Measurements from ENCODE around the gene MDN1.

MDN1 gene

GRCh38 chr6:89602166-89602565, 217.4 kb downstream of the MDN1 start:
- no peaks in the 10 kb centered on the region for H3K27me3 Mint-ChIP-seq
- no peak overlapping the region for H3K27ac Mint-ChIP-seq
- ATAC-seq (no peak), DNase-seq (no peak)
- H3K9me3 Mint-ChIP-seq: peaks cover 0 to 7% of the 10 kb centered on the region in 2 donors
- H3K4me3 Mint-ChIP-seq: no peak overlapping the region
- H3K4me1 Mint-ChIP-seq: peaks cover 13% of the 10 kb centered on the region

- no peak overlapping the region for H3K4me3 Mint-ChIP-seq
- DNase-seq (no peak), ATAC-seq (no peak)
- H3K27me3 Mint-ChIP-seq: no peaks in the 10 kb centered on the region
- peaks cover 0 to 21% of the 10 kb centered on the region in 2 donors for H3K9me3 Mint-ChIP-seq
- H3K4me1 Mint-ChIP-seq: peaks cover 34% of the 10 kb centered on the region
- no peak overlapping the region for H3K27ac Mint-ChIP-seq
These were observed 219.9 kb downstream of the MDN1 start for GRCh38 chr6:89599727-89600126.

GRCh38 chr6:89597988-89598387, 221.6 kb downstream of the MDN1 start:
- Mint-ChIP-seq H3K27me3 (no peaks in the 10 kb centered on the region), H3K27ac (no peak overlapping the region), H3K4me3 (no peak overlapping the region), H3K9me3 (peaks cover 0 to 21% of the 10 kb centered on the region in 2 donors), H3K4me1 (peaks cover 34% of the 10 kb centered on the region)
- DNase-seq (no peak), ATAC-seq (peak; percentile 21)

GRCh38 chr6:89597372-89597771, 222.2 kb downstream of the MDN1 start:
- H3K27ac Mint-ChIP-seq: no peak overlapping the region
- no peak for DNase-seq
- no peak for ATAC-seq
- no peaks in the 10 kb centered on the region for H3K27me3 Mint-ChIP-seq
- peaks cover 0 to 21% of the 10 kb centered on the region in 2 donors for H3K9me3 Mint-ChIP-seq
- peaks cover 34% of the 10 kb centered on the region for H3K4me1 Mint-ChIP-seq
- no peak overlapping the region for H3K4me3 Mint-ChIP-seq

- peaks cover 34% of the 10 kb centered on the region for H3K4me1 Mint-ChIP-seq
- H3K9me3 Mint-ChIP-seq: peaks cover 0 to 21% of the 10 kb centered on the region in 2 donors
- H3K27me3 Mint-ChIP-seq: no peaks in the 10 kb centered on the region
- peak overlapping the region; percentile 11 to 57 for H3K4me3 Mint-ChIP-seq
- ATAC-seq (peak; percentile 69), DNase-seq (no peak)
- peak overlapping the region in 1 of 2 donors; percentile 91 for H3K27ac Mint-ChIP-seq
These were observed 223.1 kb downstream of the MDN1 start for GRCh38 chr6:89596484-89596883.

GRCh38 chr6:89596056-89596455, 223.5 kb downstream of the MDN1 start:
- H3K27ac Mint-ChIP-seq: peak overlapping the region; percentile 91 to 93
- DNase-seq (peak in 1 of 2 donors; percentile 17), ATAC-seq (peak; percentile 89)
- peak overlapping the region; percentile 38 to 57 for H3K4me3 Mint-ChIP-seq
- H3K9me3 Mint-ChIP-seq: peaks cover 0 to 21% of the 10 kb centered on the region in 2 donors
- no peaks in the 10 kb centered on the region for H3K27me3 Mint-ChIP-seq
- peaks cover 34% of the 10 kb centered on the region for H3K4me1 Mint-ChIP-seq
